ENCODE results near the gene C10orf90. TPM values are rescaled to one million over a fixed set of nuclear protein-coding genes. Genes with fewer than 3 reads are reported as not detected.

Gene C10orf90
- total RNA-seq, 1 donor from 2014 or later, result not detected

GRCh38 chr10:126468467-126468866 is 202.0 kb downstream of the C10orf90 start:
- peaks cover 4% of the 10 kb centered on the region for H3K27me3 ChIP-seq (ENCODE audit: low read depth)
- DNase-seq, result no peak
- H3K27ac ChIP-seq, result no peak overlapping the region
- TF ChIP-seq CTCF (IDR thresholded peaks at IDR 0.05), result no peak
- H3K4me1 ChIP-seq, result no peaks in the 10 kb centered on the region
- intact Hi-C loops (cut with DNase I), result no loop called here
- ATAC-seq, result no peak
- no peaks in the 10 kb centered on the region for H3K36me3 ChIP-seq
- no peak overlapping the region for H3K4me3 ChIP-seq
- no peaks in the 10 kb centered on the region for H3K9me3 ChIP-seq

- no peak for TF ChIP-seq CTCF (IDR thresholded peaks at IDR 0.05)
- no peak for ATAC-seq
- intact Hi-C loops (cut with DNase I), result no loop called here
- Histone ChIP-seq H3K4me1 (no peaks in the 10 kb centered on the region), H3K4me3 (no peak overlapping the region), H3K9me3 (no peaks in the 10 kb centered on the region), H3K27me3 (ENCODE audit: low read depth) (no peaks in the 10 kb centered on the region), H3K27ac (no peak overlapping the region), H3K36me3 (no peaks in the 10 kb centered on the region)
- no peak for DNase-seq
Observed at GRCh38 chr10:126465771-126466170, 204.7 kb downstream of the C10orf90 start.

GRCh38 chr10:126463286-126463685 is 207.2 kb downstream of the C10orf90 start:
- H3K4me3 ChIP-seq, result no peak overlapping the region
- H3K36me3 ChIP-seq, result no peaks in the 10 kb centered on the region
- ATAC-seq (no peak), DNase-seq (no peak)
- no peaks in the 10 kb centered on the region for H3K9me3 ChIP-seq
- no peak for TF ChIP-seq CTCF (IDR thresholded peaks at IDR 0.05)
- intact Hi-C loops (cut with DNase I), result no loop called here
- H3K27ac ChIP-seq, result no peak overlapping the region
- no peaks in the 10 kb centered on the region for H3K4me1 ChIP-seq
- H3K27me3 ChIP-seq (ENCODE audit: low read depth), result no peaks in the 10 kb centered on the region

GRCh38 chr10:126461289-126461940 is 209.1 kb downstream of the C10orf90 start:
- no peak for TF ChIP-seq CTCF (IDR thresholded peaks at IDR 0.05)
- no peak for DNase-seq
- Histone ChIP-seq H3K4me3 (no peak overlapping the region), H3K4me1 (no peaks in the 10 kb centered on the region), H3K27ac (no peak overlapping the region), H3K9me3 (no peaks in the 10 kb centered on the region), H3K36me3 (no peaks in the 10 kb centered on the region), H3K27me3 (ENCODE audit: low read depth) (no peaks in the 10 kb centered on the region)
- ATAC-seq, result no peak
- intact Hi-C loops (cut with DNase I), result no loop called here

GRCh38 chr10:126459878-126460481 is 210.5 kb downstream of the C10orf90 start:
- no peaks in the 10 kb centered on the region for H3K9me3 ChIP-seq

More at GRCh38 chr10:126459878-126460481, 210.5 kb downstream of the C10orf90 start:
- no peaks in the 10 kb centered on the region for H3K27me3 ChIP-seq (ENCODE audit: low read depth)
- DNase-seq, result no peak
- peak; percentile 53 to 67 for ATAC-seq
- TF ChIP-seq CTCF (IDR thresholded peaks at IDR 0.05), result no peak
- H3K27ac ChIP-seq, result no peak overlapping the region
- intact Hi-C loops (cut with DNase I), result no loop called here
- H3K4me3 ChIP-seq, result no peak overlapping the region
- H3K36me3 ChIP-seq, result no peaks in the 10 kb centered on the region
- H3K4me1 ChIP-seq, result no peaks in the 10 kb centered on the region

All from lower lobe of right lung (tissue), 2 donors.